Tibial nerve (tissue), 4 donors: ENCODE results near the gene GPR4.

Source experiments
- EP300 ChIP-seq, 2 donors: sonication (generic); formaldehyde crosslinking; IDR thresholded peaks; one replicate each; pipeline ENCODE4 v1.6.1; 2017; ENCODE audit warnings: antibody characterized with exemption in 2 of 2, mild to moderate bottlenecking in 1 of 2
- TF ChIP-seq, protein P1 (sequence below), 5 experiments: fragments of 200-600 bp in 3 of 5; fragments of 450-650 bp in 2 of 5; sonication (generic) in 3 of 5; IDR thresholded peaks; one replicate each; pipeline ENCODE4 v1.5.1; 2016 to 2019; ENCODE audit warnings: antibody characterized with exemption in 5 of 5, mild to moderate bottlenecking in 3 of 5, moderate library complexity in 2 of 5

DNA sequence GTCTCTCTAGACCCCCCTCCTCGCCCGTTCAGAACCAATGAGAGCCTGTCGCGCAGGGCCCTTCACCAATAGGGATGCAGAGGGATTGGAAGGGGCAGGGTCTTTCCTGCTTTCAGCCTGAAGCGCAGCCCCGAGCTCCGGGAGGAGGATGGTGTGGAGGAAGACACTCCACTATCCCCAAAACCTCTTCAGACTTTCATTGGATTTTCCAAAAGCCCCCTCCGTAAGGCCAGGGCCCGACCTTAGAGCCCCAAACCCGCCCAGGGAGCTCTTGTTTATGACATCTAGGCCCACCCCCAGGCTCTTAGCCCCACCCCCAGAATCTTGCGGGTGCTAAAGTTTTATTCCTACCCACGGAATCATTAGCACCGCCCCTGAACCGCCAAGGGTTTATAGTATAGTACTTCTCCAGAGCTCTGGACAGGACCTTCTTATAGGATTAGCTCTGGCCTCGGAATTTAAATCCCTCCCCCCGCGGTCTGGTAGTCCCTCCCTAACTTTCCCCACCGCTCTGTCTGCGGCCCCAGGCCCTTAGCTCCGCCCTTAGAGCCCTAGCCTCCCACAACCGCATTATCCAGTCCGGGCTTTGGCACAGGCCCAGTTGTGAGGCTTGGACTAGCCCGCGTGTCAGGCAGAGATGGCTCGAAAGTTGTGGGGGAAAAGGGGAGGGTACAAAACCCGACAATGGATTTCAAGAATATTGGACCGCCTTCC is 43.8 kb upstream of the GPR4 start:
- TF ChIP-seq, protein P1, sequence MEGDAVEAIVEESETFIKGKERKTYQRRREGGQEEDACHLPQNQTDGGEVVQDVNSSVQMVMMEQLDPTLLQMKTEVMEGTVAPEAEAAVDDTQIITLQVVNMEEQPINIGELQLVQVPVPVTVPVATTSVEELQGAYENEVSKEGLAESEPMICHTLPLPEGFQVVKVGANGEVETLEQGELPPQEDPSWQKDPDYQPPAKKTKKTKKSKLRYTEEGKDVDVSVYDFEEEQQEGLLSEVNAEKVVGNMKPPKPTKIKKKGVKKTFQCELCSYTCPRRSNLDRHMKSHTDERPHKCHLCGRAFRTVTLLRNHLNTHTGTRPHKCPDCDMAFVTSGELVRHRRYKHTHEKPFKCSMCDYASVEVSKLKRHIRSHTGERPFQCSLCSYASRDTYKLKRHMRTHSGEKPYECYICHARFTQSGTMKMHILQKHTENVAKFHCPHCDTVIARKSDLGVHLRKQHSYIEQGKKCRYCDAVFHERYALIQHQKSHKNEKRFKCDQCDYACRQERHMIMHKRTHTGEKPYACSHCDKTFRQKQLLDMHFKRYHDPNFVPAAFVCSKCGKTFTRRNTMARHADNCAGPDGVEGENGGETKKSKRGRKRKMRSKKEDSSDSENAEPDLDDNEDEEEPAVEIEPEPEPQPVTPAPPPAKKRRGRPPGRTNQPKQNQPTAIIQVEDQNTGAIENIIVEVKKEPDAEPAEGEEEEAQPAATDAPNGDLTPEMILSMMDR (IDR thresholded peaks at IDR 0.05), result no peak
- TF ChIP-seq EP300 (IDR thresholded peaks at IDR 0.05), result no peak
